Measurements from ENCODE around the gene IL12RB2. TPM values are rescaled to one million over a fixed set of nuclear protein-coding genes. Genes with fewer than 3 reads are reported as not detected.
A peak's percentile ranks its signal among the peaks of the same experiment; 100 is the strongest.
"Not testable (repeated sequence)": the region's sequence is repeated elsewhere in the genome, so short reads cannot be mapped to it uniquely, and the experiment has no call there.

Gene IL12RB2
- total and polyA plus RNA-seq, 8 donors = 0.48 to 1.2 (median 0.69) TPM

DNA sequence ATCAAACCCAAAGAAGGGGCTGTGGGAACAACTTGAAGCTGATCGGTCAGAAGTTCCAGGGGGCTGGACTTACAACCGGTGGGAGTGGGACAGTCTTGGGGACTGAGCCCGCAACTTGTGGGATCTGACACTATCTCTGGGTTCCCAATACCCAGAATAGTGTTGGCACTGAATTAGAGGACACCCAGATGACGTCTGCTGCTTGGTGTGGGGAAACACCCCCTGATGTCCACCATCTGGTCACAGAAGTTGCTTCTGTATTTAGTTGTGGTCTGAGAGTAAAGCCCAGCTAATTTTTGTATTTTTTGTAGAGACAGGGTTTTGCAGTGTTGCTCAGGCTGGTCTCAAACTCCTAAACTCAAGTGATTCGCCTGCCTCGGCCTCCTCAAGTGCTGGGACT lies 93.8 kb downstream of the IL12RB2 start:
- H3K4me1 ChIP-seq = peaks cover 0 to 3% of the 10 kb centered on the region in 2 donors
- ATAC-seq = no peak

DNA sequence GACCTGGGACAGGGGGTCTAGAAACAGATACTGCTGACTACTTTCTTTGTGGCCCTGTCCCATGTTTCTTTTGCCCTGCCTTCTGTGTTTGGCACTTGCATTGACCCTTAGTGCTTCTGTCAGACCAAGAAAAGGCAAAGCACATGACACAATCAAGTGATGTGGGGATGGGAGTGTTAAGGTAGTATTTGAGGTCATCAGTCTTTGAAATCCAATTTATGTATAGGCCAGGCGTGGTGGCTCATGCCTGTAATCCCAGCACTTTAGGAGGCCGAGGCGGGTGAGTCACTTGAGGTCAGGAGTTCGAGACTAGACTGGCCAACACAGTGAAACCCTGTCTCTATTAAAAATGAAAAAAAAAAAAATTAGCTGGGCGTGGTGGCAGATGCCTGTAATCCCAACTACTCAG lies 96.5 kb downstream of the IL12RB2 start:
- ATAC-seq (no peak), DNase-seq (no peak)
- Histone ChIP-seq H3K4me1 (peaks cover 0 to 3% of the 10 kb centered on the region in 2 donors), H3K4me3 (no peak overlapping the region), H3K36me3 (no peaks in the 10 kb centered on the region), H3K9me3 (no peaks in the 10 kb centered on the region), H3K27ac (no peak overlapping the region), H3K27me3 (no peaks in the 10 kb centered on the region)
- intact Hi-C loops (cut with DNase I) = no loop called here
- TF ChIP-seq, protein P1, sequence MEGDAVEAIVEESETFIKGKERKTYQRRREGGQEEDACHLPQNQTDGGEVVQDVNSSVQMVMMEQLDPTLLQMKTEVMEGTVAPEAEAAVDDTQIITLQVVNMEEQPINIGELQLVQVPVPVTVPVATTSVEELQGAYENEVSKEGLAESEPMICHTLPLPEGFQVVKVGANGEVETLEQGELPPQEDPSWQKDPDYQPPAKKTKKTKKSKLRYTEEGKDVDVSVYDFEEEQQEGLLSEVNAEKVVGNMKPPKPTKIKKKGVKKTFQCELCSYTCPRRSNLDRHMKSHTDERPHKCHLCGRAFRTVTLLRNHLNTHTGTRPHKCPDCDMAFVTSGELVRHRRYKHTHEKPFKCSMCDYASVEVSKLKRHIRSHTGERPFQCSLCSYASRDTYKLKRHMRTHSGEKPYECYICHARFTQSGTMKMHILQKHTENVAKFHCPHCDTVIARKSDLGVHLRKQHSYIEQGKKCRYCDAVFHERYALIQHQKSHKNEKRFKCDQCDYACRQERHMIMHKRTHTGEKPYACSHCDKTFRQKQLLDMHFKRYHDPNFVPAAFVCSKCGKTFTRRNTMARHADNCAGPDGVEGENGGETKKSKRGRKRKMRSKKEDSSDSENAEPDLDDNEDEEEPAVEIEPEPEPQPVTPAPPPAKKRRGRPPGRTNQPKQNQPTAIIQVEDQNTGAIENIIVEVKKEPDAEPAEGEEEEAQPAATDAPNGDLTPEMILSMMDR (IDR thresholded peaks at IDR 0.05) = no peak

More for the DNA sequence above, 93.8 kb downstream of the IL12RB2 start:
- Histone ChIP-seq H3K27me3 (no peaks in the 10 kb centered on the region), H3K4me3 (no peak overlapping the region), H3K9me3 (no peaks in the 10 kb centered on the region), H3K36me3 (no peaks in the 10 kb centered on the region), H3K27ac (no peak overlapping the region)
- no peak for DNase-seq
- TF ChIP-seq, protein P1 (IDR thresholded peaks at IDR 0.05) = no peak
- intact Hi-C loops (cut with DNase I) = no loop called here

DNA sequence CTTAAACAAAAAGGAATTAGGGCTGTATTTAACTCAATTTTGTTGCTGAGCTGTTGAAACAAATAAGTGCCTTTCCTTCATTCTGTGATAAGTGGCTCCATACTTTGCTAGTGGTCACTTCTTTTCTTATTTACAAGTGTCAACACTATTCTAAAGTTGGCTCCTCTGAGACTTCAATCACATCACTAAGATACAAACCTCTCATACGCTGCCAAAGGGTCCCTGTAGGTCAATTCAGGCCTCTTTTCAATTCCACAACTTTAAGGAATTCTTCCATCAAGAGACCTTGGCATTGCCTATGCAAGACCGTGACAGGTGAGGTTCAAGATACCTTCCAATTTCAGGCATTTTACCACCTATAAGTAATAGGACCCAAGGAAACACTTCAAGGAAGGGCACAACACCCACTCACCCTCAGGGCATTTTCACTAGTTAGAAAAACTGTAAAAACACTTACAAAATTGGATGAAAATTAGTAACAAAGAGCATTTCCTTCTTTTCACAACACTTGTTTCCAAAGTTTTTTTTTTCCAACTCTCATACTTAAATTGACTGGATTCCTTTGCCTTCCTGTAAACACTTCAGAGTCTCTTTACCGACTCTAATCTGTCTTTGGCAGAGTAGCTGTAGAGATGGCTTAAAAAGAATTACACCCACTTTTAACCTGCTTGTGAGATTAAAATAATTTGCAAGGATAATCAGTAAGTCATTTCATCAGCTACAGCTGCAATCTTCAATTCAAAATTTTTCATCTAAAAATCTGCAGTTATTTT lies 98.0 kb downstream of the IL12RB2 start:
- Histone ChIP-seq H3K36me3 (peaks cover 0 to 12% of the 10 kb centered on the region in 2 donors), H3K4me3 (no peak overlapping the region), H3K4me1 (peaks cover 0 to 3% of the 10 kb centered on the region in 2 donors), H3K27ac (peak overlapping the region in 1 of 2 donors; percentile 49), H3K27me3 (no peaks in the 10 kb centered on the region), H3K9me3 (no peaks in the 10 kb centered on the region)
- TF ChIP-seq, protein P1 (IDR thresholded peaks at IDR 0.05) = no peak
- DNase-seq (no peak), ATAC-seq (peak; percentile 84)
- intact Hi-C loops (cut with DNase I) = no loop called here

DNA sequence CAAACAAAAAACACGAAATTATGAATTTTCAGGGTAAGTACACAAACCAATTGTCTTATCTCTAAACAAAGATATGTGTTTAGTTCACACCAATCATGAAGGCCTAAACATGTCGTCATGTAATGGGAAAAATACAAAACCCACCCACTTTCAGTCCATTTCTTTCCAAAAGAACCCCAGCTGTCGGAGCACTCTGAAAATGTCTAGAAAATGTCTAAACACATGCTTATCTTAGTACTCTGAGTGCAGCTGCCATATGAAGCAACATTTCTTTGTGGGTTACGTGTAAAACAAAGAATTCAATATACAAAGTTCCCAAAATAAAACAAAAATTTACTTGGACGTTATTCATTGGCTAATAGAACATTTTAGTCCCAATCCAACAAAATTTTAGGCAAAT lies 99.8 kb downstream of the IL12RB2 start:
- H3K27me3 ChIP-seq = no peaks in the 10 kb centered on the region
- intact Hi-C loops (cut with DNase I) = no loop called here
- H3K4me3 ChIP-seq = no peak overlapping the region
- TF ChIP-seq, protein P1 (IDR thresholded peaks at IDR 0.05) = no peak
- peak in 1 of 4 donors; percentile 27 for DNase-seq
- H3K9me3 ChIP-seq = no peaks in the 10 kb centered on the region
- H3K36me3 ChIP-seq = peaks cover 0 to 30% of the 10 kb centered on the region in 2 donors
- peaks cover 0 to 3% of the 10 kb centered on the region in 2 donors for H3K4me1 ChIP-seq
- H3K27ac ChIP-seq = no peak overlapping the region
- no peak for ATAC-seq

DNA sequence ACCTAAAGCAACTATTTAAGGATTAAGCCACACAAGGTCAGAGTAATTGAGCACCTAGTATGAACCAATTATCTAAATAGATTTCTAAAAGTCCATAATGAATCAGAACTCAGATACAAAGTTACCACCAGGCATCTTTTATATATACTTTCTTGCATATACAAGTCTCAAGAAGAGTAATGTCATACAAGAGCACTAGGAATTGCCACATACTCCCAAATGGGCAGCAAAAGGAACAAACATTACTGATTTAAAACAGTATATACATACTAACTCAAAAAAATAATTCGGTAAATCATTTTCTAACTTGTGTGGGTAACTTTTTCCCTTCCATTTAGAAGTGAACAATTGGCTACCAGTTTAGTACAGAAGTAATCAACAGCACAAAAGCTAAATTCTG lies 100.5 kb downstream of the IL12RB2 start:
- Histone ChIP-seq H3K4me3 (no peak overlapping the region), H3K4me1 (peaks cover 0 to 3% of the 10 kb centered on the region in 2 donors), H3K36me3 (peaks cover 0 to 33% of the 10 kb centered on the region in 2 donors), H3K27me3 (no peaks in the 10 kb centered on the region), H3K9me3 (no peaks in the 10 kb centered on the region), H3K27ac (no peak overlapping the region)
- intact Hi-C loops (cut with DNase I) = no loop called here
- DNase-seq = no peak
- TF ChIP-seq, protein P1 (IDR thresholded peaks at IDR 0.05) = no peak
- ATAC-seq = no peak

DNA sequence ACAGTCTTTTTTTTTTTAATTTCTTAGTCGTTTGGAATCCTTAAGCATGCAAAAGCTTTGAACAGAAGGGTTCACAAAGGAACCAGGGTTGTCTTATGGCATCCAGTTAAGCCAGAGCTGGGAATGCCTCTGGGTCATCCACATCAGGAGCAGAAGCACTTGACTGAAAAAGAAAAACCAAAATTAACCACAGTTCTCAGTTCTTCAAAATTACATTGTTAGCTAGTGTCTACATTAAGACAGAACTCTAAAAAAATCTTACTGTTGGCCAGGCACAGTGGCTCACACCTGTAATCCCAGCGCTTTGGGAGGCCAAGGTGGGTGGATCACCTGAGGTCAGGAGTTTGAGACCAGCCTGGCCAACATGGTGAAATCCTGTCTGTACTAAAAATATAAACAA lies 105.4 kb downstream of the IL12RB2 start:
- H3K27ac ChIP-seq; H3K9me3 ChIP-seq; intact Hi-C loops (cut with DNase I); H3K4me1 ChIP-seq; H3K27me3 ChIP-seq; ATAC-seq; DNase-seq; H3K4me3 ChIP-seq: not testable (repeated sequence)
- H3K36me3 ChIP-seq = peaks cover 0 to 81% of the 10 kb centered on the region in 2 donors
